Prostate gland (tissue), 2 donors: ENCODE results near the gene OLFM1. TPM values are rescaled to one million over a fixed set of nuclear protein-coding genes. Genes with fewer than 3 reads are reported as not detected.

Experiments used
- DNase-seq: peaks from one replicate; pipeline ENCODE4 v3.0.0-alpha.2; 2019; ENCODE audit warnings: low spot score
- H3K27ac ChIP-seq, 2 donors: fragments of 200-600 bp; sonication (generic); 2 replicates each; pipeline ENCODE4 v1.5.1; 2017 to 2019
- H3K27me3 ChIP-seq: fragments of 200-600 bp; sonication (generic); replicated peaks from 2 replicates; pipeline ENCODE4 v1.5.1; 2019; ENCODE audit not compliant: insufficient read depth
- H3K36me3 ChIP-seq, 2 donors: fragments of 200-600 bp; sonication (generic); 1 replicate in 1 of 2; 2 replicates in 1 of 2; pipeline versions ENCODE4 v1.5.1 to v1.8.1; 2017 to 2019
- H3K4me1 ChIP-seq: fragments of 200-600 bp; sonication (generic); replicated peaks from 2 replicates; pipeline ENCODE4 v1.5.1; 2019
- H3K4me3 ChIP-seq, 2 donors: fragments of 200-600 bp; sonication (generic); 2 replicates each; pipeline ENCODE4 v1.5.1; 2017 to 2019
- H3K9me3 ChIP-seq: fragments of 200-600 bp; sonication (generic); 2 replicates; pipeline ENCODE4 v1.5.1; 2017
- CTCF ChIP-seq, 4 experiments: fragments of 200-600 bp in 2 of 4; fragments of 450-650 bp in 2 of 4; sonication (generic) in 2 of 4; IDR thresholded peaks; 1 replicate in 3 of 4; 2 replicates in 1 of 4; pipeline ENCODE4 v1.5.1; 2016 to 2019; ENCODE audit warnings: antibody characterized with exemption in 4 of 4, mild to moderate bottlenecking in 2 of 4, moderate library complexity in 2 of 4
- POLR2A ChIP-seq: fragments of 450-650 bp; IDR thresholded peaks from one replicate; pipeline ENCODE4 v1.6.1; 2016; ENCODE audit warnings: antibody characterized with exemption, mild to moderate bottlenecking
- POLR2AphosphoS5 ChIP-seq: sonication (generic); formaldehyde crosslinking; IDR thresholded peaks from one replicate; pipeline ENCODE4 v1.6.1; 2017; ENCODE audit warnings: antibody characterized with exemption
- WGBS: methylation state at CpG from one replicate; pipeline ENCODE4 v1.1.5; 2018; 5-methylcytosine and 5-hydroxymethylcytosine counted together
- intact Hi-C: fragments of 100-400 bp; cut with DNase I; formaldehyde crosslinking; loops from one replicate; pipeline ENCODE4 v1.14.2; 2022
- total RNA-seq, 2 donors: library from RNA; depleted of rRNA; stranded (reverse); fragments of >200 nt; gene quantifications; one replicate each; pipeline ENCODE4 v1.1.0, GENCODE V29; 2016

Gene OLFM1
- total RNA-seq, 2 donors from 2014 or later: 11.7 to 23.3 TPM

DNA sequence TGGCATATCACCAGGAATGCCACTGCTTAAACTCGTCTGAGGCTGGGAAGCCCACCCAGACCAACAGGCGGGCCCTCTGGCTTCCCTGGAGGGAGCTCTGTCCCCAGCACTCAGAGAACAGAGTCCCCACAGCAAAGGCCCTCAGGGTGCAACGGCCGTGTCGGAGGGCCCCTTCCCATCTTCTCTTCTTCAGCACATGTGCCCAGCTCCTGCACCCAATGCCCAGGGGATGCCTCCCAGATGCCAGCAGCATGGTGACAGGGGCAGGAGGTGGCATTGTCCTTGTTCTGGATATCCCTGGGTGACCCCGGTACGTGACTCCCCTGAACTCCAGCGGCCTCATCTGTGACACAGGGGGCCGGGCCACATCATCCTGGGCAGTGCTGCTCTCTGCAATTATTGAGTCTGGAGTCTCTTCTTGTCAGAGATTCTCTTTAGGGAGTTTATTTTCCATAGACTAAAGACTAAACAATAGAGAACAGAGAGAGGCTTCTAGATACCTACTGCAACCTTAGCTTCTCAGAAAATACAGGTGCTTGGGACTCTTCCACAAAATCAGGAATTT, 13.6 kb upstream of the OLFM1 start:
- Histone ChIP-seq H3K27ac (no peak overlapping the region), H3K4me1 (no peaks in the 10 kb centered on the region), H3K36me3 (no peaks in the 10 kb centered on the region), H3K9me3 (no peaks in the 10 kb centered on the region), H3K4me3 (no peak overlapping the region), H3K27me3 (peaks cover 3% of the 10 kb centered on the region)
- TF ChIP-seq CTCF (IDR thresholded peaks at IDR 0.05) (no peak), POLR2A (no peak), POLR2AphosphoS5 (no peak)
- intact Hi-C loops: no loop called here
- WGBS: 85% methylated on average over 9 of the region's 9 CpGs
- DNase-seq: no peak

GRCh38 chr9:135074354-135075233, 12.9 kb upstream of the OLFM1 start:
- intact Hi-C loops: no loop called here
- Histone ChIP-seq H3K27me3 (peaks cover 2% of the 10 kb centered on the region), H3K9me3 (no peaks in the 10 kb centered on the region), H3K4me3 (peak overlapping the region; percentile 49 to 53), H3K4me1 (no peaks in the 10 kb centered on the region), H3K36me3 (no peaks in the 10 kb centered on the region), H3K27ac (no peak overlapping the region)
- no peak for DNase-seq
- TF ChIP-seq POLR2A: no peak
- no peak for TF ChIP-seq CTCF (IDR thresholded peaks at IDR 0.05)
- TF ChIP-seq POLR2AphosphoS5: no peak
- WGBS: 40% methylated on average over 19 of the region's 19 CpGs

DNA sequence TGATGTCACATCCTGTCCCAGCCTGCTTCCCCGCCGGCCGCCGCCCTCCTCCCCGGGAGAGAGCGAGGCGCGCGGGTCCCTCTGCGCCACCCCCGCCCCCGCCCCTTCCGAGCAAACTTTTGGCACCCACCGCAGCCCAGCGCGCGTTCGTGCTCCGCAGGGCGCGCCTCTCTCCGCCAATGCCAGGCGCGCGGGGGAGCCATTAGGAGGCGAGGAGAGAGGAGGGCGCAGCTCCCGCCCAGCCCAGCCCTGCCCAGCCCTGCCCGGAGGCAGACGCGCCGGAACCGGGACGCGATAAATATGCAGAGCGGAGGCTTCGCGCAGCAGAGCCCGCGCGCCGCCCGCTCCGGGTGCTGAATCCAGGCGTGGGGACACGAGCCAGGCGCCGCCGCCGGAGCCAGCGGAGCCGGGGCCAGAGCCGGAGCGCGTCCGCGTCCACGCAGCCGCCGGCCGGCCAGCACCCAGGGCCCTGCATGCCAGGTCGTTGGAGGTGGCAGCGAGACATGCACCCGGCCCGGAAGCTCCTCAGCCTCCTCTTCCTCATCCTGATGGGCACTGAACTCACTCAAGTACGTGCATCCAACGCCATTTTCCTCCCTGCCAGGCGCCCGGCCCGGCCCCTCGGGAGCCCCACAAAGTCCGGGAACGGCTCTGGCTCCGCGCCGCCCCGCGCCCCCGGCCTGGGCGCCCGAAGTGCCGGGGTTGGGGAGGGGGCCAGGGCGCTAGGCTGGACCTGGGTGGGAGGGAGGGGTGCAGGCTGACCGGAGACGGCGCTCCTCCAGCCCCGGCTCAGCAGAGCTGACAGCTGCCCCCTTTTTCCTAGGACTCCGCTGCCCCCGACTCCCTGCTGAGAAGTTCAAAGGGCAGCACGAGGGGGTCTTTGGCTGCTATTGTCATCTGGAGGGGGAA, 12.0 kb upstream of the OLFM1 start:
- TF ChIP-seq POLR2AphosphoS5 (peak; percentile 48), POLR2A (peak; percentile 16), CTCF (IDR thresholded peaks at IDR 0.05) (peak in 1 of 4 experiments; percentile 10)
- H3K4me1 ChIP-seq: no peaks in the 10 kb centered on the region
- H3K4me3 ChIP-seq: peak overlapping the region; percentile 49 to 53
- peak; percentile 60 for DNase-seq
- no peaks in the 10 kb centered on the region for H3K27me3 ChIP-seq
- 2% methylated on average over 53 of the region's 90 CpGs for WGBS
- peak overlapping the region in 1 of 2 donors; percentile 21 for H3K27ac ChIP-seq
- H3K36me3 ChIP-seq: no peaks in the 10 kb centered on the region
- H3K9me3 ChIP-seq: no peaks in the 10 kb centered on the region
- intact Hi-C loops: no loop called here

DNA sequence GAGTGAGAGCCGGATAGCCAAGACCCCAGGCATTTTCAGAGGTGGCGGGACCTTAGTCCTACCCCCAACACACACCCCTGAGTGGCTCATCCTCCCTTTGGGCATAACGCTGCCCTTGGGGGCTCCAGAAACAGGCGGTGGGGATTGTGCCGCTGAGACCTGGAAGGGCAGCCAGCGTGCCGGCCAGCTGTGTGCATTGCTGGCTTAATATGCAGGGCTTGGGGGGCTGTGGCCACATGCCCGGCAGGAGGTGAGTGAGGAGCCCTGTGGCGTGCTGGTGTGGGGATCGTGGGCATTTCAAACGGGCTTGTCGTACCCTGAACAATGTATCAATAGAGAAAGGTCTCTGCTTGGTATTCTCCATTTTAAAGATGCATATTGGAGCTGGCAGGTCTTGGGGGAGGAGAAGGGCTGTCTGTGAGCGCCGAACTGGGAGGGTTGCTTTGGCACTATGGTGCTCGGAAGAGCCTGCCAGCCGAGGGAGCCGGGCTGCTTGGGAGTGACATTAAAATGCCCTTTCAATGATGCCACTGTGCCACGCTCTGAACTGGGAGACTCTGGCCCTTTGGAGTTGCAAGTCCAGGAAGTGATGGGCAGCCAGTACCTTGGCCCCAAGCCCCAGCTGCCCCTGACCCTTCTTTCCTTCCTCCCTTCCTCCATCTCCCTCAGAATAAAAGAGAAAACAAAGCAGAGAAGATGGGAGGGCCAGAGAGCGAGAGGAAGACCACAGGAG, 11.2 kb upstream of the OLFM1 start:
- TF ChIP-seq POLR2A: no peak
- no peak for TF ChIP-seq CTCF (IDR thresholded peaks at IDR 0.05)
- TF ChIP-seq POLR2AphosphoS5: no peak
- intact Hi-C loops: no loop called here
- WGBS: 25% methylated on average over 19 of the region's 19 CpGs
- Histone ChIP-seq H3K27me3 (no peaks in the 10 kb centered on the region), H3K4me3 (peak overlapping the region; percentile 49 to 53), H3K36me3 (no peaks in the 10 kb centered on the region), H3K4me1 (no peaks in the 10 kb centered on the region), H3K27ac (no peak overlapping the region), H3K9me3 (no peaks in the 10 kb centered on the region)
- DNase-seq: no peak
